HepG2 (cell line): ENCODE data around the gene SLC39A1. TPM values are rescaled to one million over a fixed set of nuclear protein-coding genes. Genes with fewer than 3 reads are reported as not detected.

Experiments
- ARNTL ChIP-seq: sonication (generic); formaldehyde crosslinking; IDR thresholded peaks from 2 replicates; pipeline ENCODE4 v1.4.0; 2020; ENCODE audit warnings: mild to moderate bottlenecking, missing genetic modification reagents
- CAMTA2 ChIP-seq: sonication (generic); formaldehyde crosslinking; IDR thresholded peaks from 2 replicates; pipeline ENCODE4 v1.4.0; 2020; ENCODE audit warnings: mild to moderate bottlenecking, missing genetic modification reagents, borderline replicate concordance
- CHD4 ChIP-seq: fragments of 200-600 bp; sonication (generic); IDR thresholded peaks from 2 replicates; pipeline ENCODE4 v1.7.0; 2017; ENCODE audit warnings: mild to moderate bottlenecking, low read length, borderline replicate concordance
- MAFG ChIP-seq: sonication (generic); formaldehyde crosslinking; IDR thresholded peaks from 2 replicates; pipeline ENCODE4 v1.5.1; 2020; ENCODE audit warnings: mild to moderate bottlenecking, missing genetic modification reagents
- REL ChIP-seq: sonication (generic); formaldehyde crosslinking; conservative IDR thresholded peaks from 2 replicates; pipeline ENCODE4 v1.8.0; 2022; ENCODE audit warnings: mild to moderate bottlenecking, missing genetic modification reagents, moderate library complexity
- YEATS2 ChIP-seq: sonication (generic); formaldehyde crosslinking; IDR thresholded peaks from 2 replicates; pipeline ENCODE4 v1.4.0; 2020; ENCODE audit warnings: missing genetic modification reagents, borderline replicate concordance
- ZNF484 ChIP-seq: sonication (generic); formaldehyde crosslinking; IDR thresholded peaks from 2 replicates; pipeline ENCODE4 v1.5.1; 2020; ENCODE audit warnings: mild to moderate bottlenecking, low read depth, missing genetic modification reagents, borderline replicate concordance
- ZSCAN31 ChIP-seq: sonication (generic); formaldehyde crosslinking; IDR thresholded peaks from 2 replicates; pipeline ENCODE4 v1.5.0; 2020; ENCODE audit warnings: low read depth, mild to moderate bottlenecking, missing genetic modification reagents
- polyA plus RNA-seq, 8 experiments: library from polyadenylated mRNA; depleted of rRNA in 3 of 8; stranded (reverse) in 7 of 8; unstranded in 1 of 8; fragments of >200 nt; fragmentation: Illumina TruSeq in 4 of 8; extraction: Trizol in 4 of 8; gene quantifications; 2 replicates each; pipeline versions ENCODE4 v1.2.1 to v1.2.3, GENCODE V29; 2011 to 2016; ENCODE audit warnings: low read depth in 4 of 8, missing spikeins in 1 of 8, mixed read lengths in 1 of 8; ENCODE audit not compliant: insufficient read depth in 1 of 8
- total RNA-seq, 5 experiments: library from RNA; depleted of rRNA; stranded (reverse); fragments of >200 nt; fragmentation: Illumina TruSeq; extraction: Trizol; gene quantifications; 2 replicates each; pipeline ENCODE4 v1.2.3, GENCODE V29; 2016; ENCODE audit warnings: low read depth in 1 of 5
- TF ChIP-seq, protein P1 (sequence below): sonication (generic); formaldehyde crosslinking; IDR thresholded peaks from 2 replicates; pipeline ENCODE4 v1.5.1; 2020; ENCODE audit warnings: mild to moderate bottlenecking, missing genetic modification reagents, moderate library complexity
- TF ChIP-seq, protein P2 (sequence below): sonication (generic); formaldehyde crosslinking; IDR thresholded peaks from 2 replicates; pipeline ENCODE4 v1.5.0; 2020; ENCODE audit warnings: mild to moderate bottlenecking, missing genetic modification reagents, moderate library complexity
- TF ChIP-seq, protein P3 (sequence below): sonication (generic); formaldehyde crosslinking; IDR thresholded peaks from 2 replicates; pipeline ENCODE4 v1.4.0; 2020; ENCODE audit warnings: missing genetic modification reagents
- TF ChIP-seq, protein P4 (sequence below): sonication (generic); formaldehyde crosslinking; IDR thresholded peaks from 2 replicates; pipeline ENCODE4 v1.5.0; 2020; ENCODE audit warnings: missing genetic modification reagents, mild to moderate bottlenecking, borderline replicate concordance
- TF ChIP-seq, protein P5 (sequence below): sonication (generic); formaldehyde crosslinking; IDR thresholded peaks from 2 replicates; pipeline ENCODE4 v1.4.0; 2020; ENCODE audit warnings: mild to moderate bottlenecking, missing genetic modification reagents

Gene SLC39A1
- total and polyA plus RNA-seq, 2 of the 13 experiments (the other 11 are each of a cell fraction or from before 2014, with no cell fraction given), result 71.2 to 78.4 TPM

DNA sequence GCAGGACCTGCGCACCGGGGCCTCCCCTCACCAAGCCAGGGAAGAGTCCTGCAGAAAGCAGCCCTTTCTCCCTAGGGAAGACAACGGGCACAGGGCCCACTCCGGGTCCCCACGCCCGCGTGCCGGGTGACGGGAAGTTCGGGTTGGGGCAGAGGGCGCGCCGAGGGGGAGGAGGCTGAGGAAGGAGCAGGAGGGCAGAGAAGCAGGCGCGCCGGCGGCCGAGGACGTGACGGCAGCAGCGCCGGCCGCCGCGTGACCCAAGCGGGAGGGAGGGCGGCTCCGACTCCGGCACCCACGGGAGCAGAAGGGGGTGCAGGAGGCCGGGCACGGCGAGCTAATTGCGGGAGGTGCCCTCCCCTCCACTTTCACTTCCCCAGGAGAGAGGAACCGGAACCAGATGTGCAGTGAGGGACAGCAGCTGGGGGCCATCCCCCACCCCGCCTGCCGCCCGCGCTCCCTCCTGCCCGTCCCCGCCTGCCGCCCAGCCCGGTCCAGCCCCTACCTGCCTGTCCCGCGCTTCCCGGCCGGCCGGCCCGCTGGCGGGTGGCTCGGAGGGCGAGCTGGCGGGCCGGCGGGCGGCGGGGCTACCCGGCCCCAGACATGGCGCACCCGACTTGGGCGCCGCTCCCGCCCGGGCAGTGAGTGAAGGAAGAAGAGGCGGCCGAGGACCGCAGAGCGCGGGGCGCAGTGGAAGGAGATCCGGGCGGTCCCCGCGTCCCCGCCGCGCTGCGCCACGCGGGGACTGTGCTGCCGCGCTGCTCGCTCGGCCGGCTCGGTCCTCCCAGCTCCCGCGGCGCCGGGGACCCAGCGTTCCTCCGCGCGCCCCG, 17.3 kb downstream of the SLC39A1 start (continued):
- TF ChIP-seq ARNTL (CRISPR knock-in tag) (0 out of 2 replicates have a peak, but pooled peaks have one; percentile 74), YEATS2 (CRISPR knock-in tag) (no peak), ZNF484 (no peak), ZSCAN31 (CRISPR knock-in tag) (peak; percentile 47; the same call in 1 of the 2 replicates), CHD4 (no peak), MAFG (CRISPR knock-in tag) (no peak), CAMTA2 (CRISPR knock-in tag) (no peak), REL (CRISPR knock-in tag) (peak; percentile 20; the same call in 1 of the 2 replicates)
- TF ChIP-seq, protein P1, sequence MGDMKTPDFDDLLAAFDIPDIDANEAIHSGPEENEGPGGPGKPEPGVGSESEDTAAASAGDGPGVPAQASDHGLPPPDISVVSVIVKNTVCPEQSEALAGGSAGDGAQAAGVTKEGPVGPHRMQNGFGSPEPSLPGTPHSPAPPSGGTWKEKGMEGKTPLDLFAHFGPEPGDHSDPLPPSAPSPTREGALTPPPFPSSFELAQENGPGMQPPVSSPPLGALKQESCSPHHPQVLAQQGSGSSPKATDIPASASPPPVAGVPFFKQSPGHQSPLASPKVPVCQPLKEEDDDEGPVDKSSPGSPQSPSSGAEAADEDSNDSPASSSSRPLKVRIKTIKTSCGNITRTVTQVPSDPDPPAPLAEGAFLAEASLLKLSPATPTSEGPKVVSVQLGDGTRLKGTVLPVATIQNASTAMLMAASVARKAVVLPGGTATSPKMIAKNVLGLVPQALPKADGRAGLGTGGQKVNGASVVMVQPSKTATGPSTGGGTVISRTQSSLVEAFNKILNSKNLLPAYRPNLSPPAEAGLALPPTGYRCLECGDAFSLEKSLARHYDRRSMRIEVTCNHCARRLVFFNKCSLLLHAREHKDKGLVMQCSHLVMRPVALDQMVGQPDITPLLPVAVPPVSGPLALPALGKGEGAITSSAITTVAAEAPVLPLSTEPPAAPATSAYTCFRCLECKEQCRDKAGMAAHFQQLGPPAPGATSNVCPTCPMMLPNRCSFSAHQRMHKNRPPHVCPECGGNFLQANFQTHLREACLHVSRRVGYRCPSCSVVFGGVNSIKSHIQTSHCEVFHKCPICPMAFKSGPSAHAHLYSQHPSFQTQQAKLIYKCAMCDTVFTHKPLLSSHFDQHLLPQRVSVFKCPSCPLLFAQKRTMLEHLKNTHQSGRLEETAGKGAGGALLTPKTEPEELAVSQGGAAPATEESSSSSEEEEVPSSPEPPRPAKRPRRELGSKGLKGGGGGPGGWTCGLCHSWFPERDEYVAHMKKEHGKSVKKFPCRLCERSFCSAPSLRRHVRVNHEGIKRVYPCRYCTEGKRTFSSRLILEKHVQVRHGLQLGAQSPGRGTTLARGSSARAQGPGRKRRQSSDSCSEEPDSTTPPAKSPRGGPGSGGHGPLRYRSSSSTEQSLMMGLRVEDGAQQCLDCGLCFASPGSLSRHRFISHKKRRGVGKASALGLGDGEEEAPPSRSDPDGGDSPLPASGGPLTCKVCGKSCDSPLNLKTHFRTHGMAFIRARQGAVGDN (CRISPR knock-in tag), result peak; percentile 76
- TF ChIP-seq, protein P2, sequence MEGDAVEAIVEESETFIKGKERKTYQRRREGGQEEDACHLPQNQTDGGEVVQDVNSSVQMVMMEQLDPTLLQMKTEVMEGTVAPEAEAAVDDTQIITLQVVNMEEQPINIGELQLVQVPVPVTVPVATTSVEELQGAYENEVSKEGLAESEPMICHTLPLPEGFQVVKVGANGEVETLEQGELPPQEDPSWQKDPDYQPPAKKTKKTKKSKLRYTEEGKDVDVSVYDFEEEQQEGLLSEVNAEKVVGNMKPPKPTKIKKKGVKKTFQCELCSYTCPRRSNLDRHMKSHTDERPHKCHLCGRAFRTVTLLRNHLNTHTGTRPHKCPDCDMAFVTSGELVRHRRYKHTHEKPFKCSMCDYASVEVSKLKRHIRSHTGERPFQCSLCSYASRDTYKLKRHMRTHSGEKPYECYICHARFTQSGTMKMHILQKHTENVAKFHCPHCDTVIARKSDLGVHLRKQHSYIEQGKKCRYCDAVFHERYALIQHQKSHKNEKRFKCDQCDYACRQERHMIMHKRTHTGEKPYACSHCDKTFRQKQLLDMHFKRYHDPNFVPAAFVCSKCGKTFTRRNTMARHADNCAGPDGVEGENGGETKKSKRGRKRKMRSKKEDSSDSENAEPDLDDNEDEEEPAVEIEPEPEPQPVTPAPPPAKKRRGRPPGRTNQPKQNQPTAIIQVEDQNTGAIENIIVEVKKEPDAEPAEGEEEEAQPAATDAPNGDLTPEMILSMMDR (CRISPR knock-in tag), result peak; percentile 13
- TF ChIP-seq, protein P3, sequence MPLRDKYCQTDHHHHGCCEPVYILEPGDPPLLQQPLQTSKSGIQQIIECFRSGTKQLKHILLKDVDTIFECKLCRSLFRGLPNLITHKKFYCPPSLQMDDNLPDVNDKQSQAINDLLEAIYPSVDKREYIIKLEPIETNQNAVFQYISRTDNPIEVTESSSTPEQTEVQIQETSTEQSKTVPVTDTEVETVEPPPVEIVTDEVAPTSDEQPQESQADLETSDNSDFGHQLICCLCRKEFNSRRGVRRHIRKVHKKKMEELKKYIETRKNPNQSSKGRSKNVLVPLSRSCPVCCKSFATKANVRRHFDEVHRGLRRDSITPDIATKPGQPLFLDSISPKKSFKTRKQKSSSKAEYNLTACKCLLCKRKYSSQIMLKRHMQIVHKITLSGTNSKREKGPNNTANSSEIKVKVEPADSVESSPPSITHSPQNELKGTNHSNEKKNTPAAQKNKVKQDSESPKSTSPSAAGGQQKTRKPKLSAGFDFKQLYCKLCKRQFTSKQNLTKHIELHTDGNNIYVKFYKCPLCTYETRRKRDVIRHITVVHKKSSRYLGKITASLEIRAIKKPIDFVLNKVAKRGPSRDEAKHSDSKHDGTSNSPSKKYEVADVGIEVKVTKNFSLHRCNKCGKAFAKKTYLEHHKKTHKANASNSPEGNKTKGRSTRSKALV (CRISPR knock-in tag), result no peak
- TF ChIP-seq, protein P4, sequence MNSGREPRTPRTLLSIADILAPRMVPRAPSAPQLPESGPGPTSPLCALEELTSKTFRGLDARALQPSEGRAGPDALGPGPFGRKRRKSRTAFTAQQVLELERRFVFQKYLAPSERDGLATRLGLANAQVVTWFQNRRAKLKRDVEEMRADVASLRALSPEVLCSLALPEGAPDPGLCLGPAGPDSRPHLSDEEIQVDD, result 0 out of 2 replicates have a peak, but pooled peaks have one; percentile 41
- TF ChIP-seq, protein P5, sequence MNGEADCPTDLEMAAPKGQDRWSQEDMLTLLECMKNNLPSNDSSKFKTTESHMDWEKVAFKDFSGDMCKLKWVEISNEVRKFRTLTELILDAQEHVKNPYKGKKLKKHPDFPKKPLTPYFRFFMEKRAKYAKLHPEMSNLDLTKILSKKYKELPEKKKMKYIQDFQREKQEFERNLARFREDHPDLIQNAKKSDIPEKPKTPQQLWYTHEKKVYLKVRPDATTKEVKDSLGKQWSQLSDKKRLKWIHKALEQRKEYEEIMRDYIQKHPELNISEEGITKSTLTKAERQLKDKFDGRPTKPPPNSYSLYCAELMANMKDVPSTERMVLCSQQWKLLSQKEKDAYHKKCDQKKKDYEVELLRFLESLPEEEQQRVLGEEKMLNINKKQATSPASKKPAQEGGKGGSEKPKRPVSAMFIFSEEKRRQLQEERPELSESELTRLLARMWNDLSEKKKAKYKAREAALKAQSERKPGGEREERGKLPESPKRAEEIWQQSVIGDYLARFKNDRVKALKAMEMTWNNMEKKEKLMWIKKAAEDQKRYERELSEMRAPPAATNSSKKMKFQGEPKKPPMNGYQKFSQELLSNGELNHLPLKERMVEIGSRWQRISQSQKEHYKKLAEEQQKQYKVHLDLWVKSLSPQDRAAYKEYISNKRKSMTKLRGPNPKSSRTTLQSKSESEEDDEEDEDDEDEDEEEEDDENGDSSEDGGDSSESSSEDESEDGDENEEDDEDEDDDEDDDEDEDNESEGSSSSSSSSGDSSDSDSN (CRISPR knock-in tag), result peak; percentile 48
